ENCODE results near the gene SETDB2. TPM values are rescaled to one million over a fixed set of nuclear protein-coding genes. Genes with fewer than 3 reads are reported as not detected.

The SETDB2 gene
- polyA plus RNA-seq, 1 donor from 2014 or later, result 14.6 TPM

- Histone ChIP-seq H3K9me3 (ENCODE audit: low read length) (no peaks in the 10 kb centered on the region), H3K9me2 (ENCODE audit: insufficient read depth, low read length) (no peaks in the 10 kb centered on the region), H3F3A (ENCODE audit: insufficient read depth, low read length, poor library complexity, severe bottlenecking) (no peaks in the 10 kb centered on the region), H2AFZ (ENCODE audit: low read depth, low read length) (no peak overlapping the region), H3K27me3 (ENCODE audit: insufficient read depth, low read depth, low read length) (no peaks in the 10 kb centered on the region), H3K79me2 (replicated peaks; ENCODE audit: insufficient read depth, low read length) (no peaks in the 10 kb centered on the region), H3K4me2 (ENCODE audit: low read length) (no peak overlapping the region), H4K20me1 (ENCODE audit: insufficient read depth) (no peaks in the 10 kb centered on the region), H3K9ac (ENCODE audit: low read length) (no peak overlapping the region), H3K36me3 (ENCODE audit: insufficient read depth, low read length) (peaks cover 8% of the 10 kb centered on the region), H3K4me3 (ENCODE audit: low read length) (no peak overlapping the region), H3K27ac (ENCODE audit: low read length) (no peak overlapping the region)
- no peak for TF ChIP-seq EZH2 (IDR thresholded peaks at IDR 0.05; ENCODE audit: borderline replicate concordance, insufficient read depth, low read length, poor library complexity, severe bottlenecking)
- TF ChIP-seq CTCF (IDR thresholded peaks at IDR 0.05; ENCODE audit: poor library complexity, severe bottlenecking), result no peak
- no peak for TF ChIP-seq RAD21 (conservative IDR thresholded peaks at IDR 0.05)
- no peak for TF ChIP-seq TAF1 (IDR thresholded peaks at IDR 0.05; ENCODE audit: low read depth)
- TF ChIP-seq EP300 (conservative IDR thresholded peaks at IDR 0.05; ENCODE audit: poor library complexity, severe bottlenecking), result no peak
- TF ChIP-seq REST (IDR thresholded peaks at IDR 0.05; ENCODE audit: borderline replicate concordance), result no peak
- TF ChIP-seq POLR2AphosphoS5 (IDR thresholded peaks at IDR 0.05), result no peak
- TF ChIP-seq MXI1 (conservative IDR thresholded peaks at IDR 0.05; ENCODE audit: poor library complexity, severe bottlenecking), result no peak
- TF ChIP-seq SMC3 (conservative IDR thresholded peaks at IDR 0.05; ENCODE audit: poor library complexity), result no peak
Observed at GRCh38 chr13:49538404-49538803, 94.3 kb downstream of the SETDB2 start.

GRCh38 chr13:49539313-49539712 is 95.2 kb downstream of the SETDB2 start:
- H3K36me3 ChIP-seq (ENCODE audit: insufficient read depth, low read length), result peaks cover 8% of the 10 kb centered on the region
- no peaks in the 10 kb centered on the region for H3K27me3 ChIP-seq (ENCODE audit: insufficient read depth, low read depth, low read length)
- no peak overlapping the region for H3K4me3 ChIP-seq (ENCODE audit: low read length)
- H4K20me1 ChIP-seq (ENCODE audit: insufficient read depth), result no peaks in the 10 kb centered on the region
- TF ChIP-seq MXI1 (conservative IDR thresholded peaks at IDR 0.05; ENCODE audit: poor library complexity, severe bottlenecking), result no peak
- TF ChIP-seq RAD21 (conservative IDR thresholded peaks at IDR 0.05), result no peak
- TF ChIP-seq CTCF (IDR thresholded peaks at IDR 0.05; ENCODE audit: poor library complexity, severe bottlenecking), result no peak
- no peak for TF ChIP-seq EZH2 (IDR thresholded peaks at IDR 0.05; ENCODE audit: borderline replicate concordance, insufficient read depth, low read length, poor library complexity, severe bottlenecking)
- TF ChIP-seq SMC3 (conservative IDR thresholded peaks at IDR 0.05; ENCODE audit: poor library complexity), result no peak
- no peak for TF ChIP-seq POLR2AphosphoS5 (IDR thresholded peaks at IDR 0.05)
- TF ChIP-seq EP300 (conservative IDR thresholded peaks at IDR 0.05; ENCODE audit: poor library complexity, severe bottlenecking), result no peak
- TF ChIP-seq TAF1 (IDR thresholded peaks at IDR 0.05; ENCODE audit: low read depth), result no peak
- H3F3A ChIP-seq (ENCODE audit: insufficient read depth, low read length, poor library complexity, severe bottlenecking), result no peaks in the 10 kb centered on the region
- H2AFZ ChIP-seq (ENCODE audit: low read depth, low read length), result no peak overlapping the region
- H3K9ac ChIP-seq (ENCODE audit: low read length), result no peak overlapping the region
- no peaks in the 10 kb centered on the region for H3K9me3 ChIP-seq (ENCODE audit: low read length)
- no peaks in the 10 kb centered on the region for H3K79me2 ChIP-seq (replicated peaks; ENCODE audit: insufficient read depth, low read length)
- H3K4me2 ChIP-seq (ENCODE audit: low read length), result no peak overlapping the region
- H3K9me2 ChIP-seq (ENCODE audit: insufficient read depth, low read length), result no peaks in the 10 kb centered on the region
- no peak overlapping the region for H3K27ac ChIP-seq (ENCODE audit: low read length)
